Right renal pelvis (tissue), 4 donors: ENCODE measurements around the gene EHMT1. TPM values are rescaled to one million over a fixed set of nuclear protein-coding genes. Genes with fewer than 3 reads are reported as not detected.
A peak's percentile ranks its signal among the peaks of the same experiment; 100 is the strongest.

Experiments used
- DNase-seq, 4 donors: peaks; one replicate each; pipeline ENCODE4 v3.0.0-alpha.2; 2013; ENCODE audit warnings: low read depth in 4 of 4, low spot score in 3 of 4, missing footprints in 1 of 4
- polyA plus RNA-seq, 4 donors: library from polyadenylated mRNA; unstranded; fragments of 120-200 nt; gene quantifications; one replicate each; pipeline ENCODE4 v1.2.1, GENCODE V29; 2013; ENCODE audit not compliant: insufficient read length in 4 of 4

Gene EHMT1
- polyA plus RNA-seq, 4 donors = 62.6 to 73.2 (median 71.3) TPM

- no peak for DNase-seq
Measured at GRCh38 chr9:137815256-137816255, 196.8 kb downstream of the EHMT1 start.

GRCh38 chr9:137816531-137817235, 197.9 kb downstream of the EHMT1 start:
- no peak for DNase-seq

- DNase-seq = no peak
Measured at GRCh38 chr9:137817236-137818200, 198.7 kb downstream of the EHMT1 start.

- DNase-seq = no peak
Measured at GRCh38 chr9:137818286-137818685, 199.5 kb downstream of the EHMT1 start.

- DNase-seq = no peak
Measured at GRCh38 chr9:137820161-137820855, 201.5 kb downstream of the EHMT1 start.

- no peak for DNase-seq
Measured at GRCh38 chr9:137823986-137824771, 205.4 kb downstream of the EHMT1 start.

- DNase-seq = no peak
Measured at GRCh38 chr9:137825324-137825989, 206.7 kb downstream of the EHMT1 start.

GRCh38 chr9:137827908-137828526, 209.2 kb downstream of the EHMT1 start:
- no peak for DNase-seq

- DNase-seq = peak; percentile 20 to 41 (median 28)
Measured at GRCh38 chr9:137828527-137829259, 209.9 kb downstream of the EHMT1 start.

- no peak for DNase-seq
Measured at GRCh38 chr9:137829260-137829996, 210.6 kb downstream of the EHMT1 start.

- no peak for DNase-seq
Measured at GRCh38 chr9:137832191-137832700, 213.4 kb downstream of the EHMT1 start.

- DNase-seq = no peak
Measured at GRCh38 chr9:137832830-137833590, 214.2 kb downstream of the EHMT1 start.

GRCh38 chr9:137833721-137834613, 215.2 kb downstream of the EHMT1 start:
- no peak for DNase-seq

- no peak for DNase-seq
Measured at GRCh38 chr9:137834846-137835546, 216.2 kb downstream of the EHMT1 start.
